ENCODE measurements around the gene AGPAT3.
"Not testable (repeated sequence)": the region's sequence is repeated elsewhere in the genome, so short reads cannot be mapped to it uniquely, and the experiment has no call there.

Gene AGPAT3

DNA sequence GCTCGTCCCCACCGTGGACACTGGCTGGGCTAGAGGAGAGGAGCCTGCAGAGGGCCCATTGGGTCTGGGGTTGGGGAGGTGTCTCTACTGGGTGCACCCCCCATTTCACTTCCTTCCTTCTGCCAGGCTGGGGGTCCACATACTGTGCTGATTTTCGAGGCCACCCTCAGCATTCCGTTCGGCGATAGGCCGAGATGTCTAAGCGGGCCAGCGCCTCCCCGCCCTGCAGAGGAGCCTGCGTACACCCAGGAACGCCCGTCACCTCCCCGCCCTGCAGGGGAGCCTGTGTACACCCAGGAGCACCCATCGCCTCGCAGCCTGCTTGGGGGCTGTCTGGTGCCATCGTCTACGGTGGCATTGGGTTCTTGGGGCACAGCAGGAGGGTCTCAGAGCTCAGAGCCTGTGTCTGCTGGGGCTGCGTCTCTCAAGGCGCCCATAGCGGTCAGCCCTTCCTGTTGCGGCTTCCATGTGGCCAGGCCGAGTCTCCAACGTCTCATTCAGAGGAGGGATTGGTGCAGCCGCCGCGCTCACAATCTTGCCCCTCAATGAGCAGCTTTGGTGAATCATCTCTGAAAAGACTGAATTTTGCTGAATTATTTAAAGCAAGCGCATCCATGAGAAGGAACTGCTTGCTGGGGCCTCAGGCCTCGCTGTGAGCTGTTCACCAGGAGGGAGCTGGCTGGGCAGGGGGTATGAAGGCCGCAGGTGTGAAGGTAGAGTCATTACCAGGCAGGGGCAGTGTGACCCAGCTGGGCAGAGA lies 30.7 kb upstream of the AGPAT3 start:
- no peak for DNase-seq (ENCODE audit: low spot score)

DNA sequence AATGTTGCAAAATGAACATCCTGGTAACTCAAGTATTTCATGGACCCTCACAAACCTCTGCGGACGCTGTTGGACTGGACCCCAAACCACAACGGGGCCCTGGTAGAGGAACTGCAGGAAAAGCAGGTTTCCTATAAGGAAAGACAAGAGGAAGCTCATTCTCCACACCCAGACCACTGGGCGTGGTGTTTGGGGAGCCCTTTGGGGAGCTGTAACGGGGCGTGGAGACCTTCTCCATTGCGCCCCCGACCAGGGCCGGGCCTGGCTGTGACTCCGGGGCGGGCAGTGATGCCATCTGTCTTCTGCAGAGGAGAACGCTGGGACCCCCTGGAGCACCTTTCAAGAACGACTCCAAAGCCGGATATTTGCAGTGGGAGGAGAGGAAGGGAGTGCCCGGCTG lies 30.0 kb upstream of the AGPAT3 start:
- DNase-seq (ENCODE audit: low spot score), result no peak

DNA sequence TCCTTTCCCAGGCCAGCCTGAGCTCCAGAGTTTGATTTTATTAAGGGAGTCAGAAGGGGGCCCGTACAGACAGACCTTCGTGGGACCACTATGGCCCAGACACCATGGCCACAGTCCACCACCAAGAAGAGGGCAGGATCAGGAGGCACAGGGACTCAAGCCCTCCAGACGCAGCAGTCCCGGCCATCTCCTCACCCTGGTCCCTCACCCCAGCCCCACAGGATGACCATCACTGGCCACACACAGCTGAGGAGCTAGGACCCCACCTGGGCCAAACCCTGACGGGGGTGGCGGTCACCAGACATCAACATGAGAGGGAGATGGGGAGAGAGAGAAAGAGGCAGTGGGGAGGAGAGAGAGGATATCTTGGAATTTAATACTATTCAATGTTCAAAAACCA lies 29.2 kb upstream of the AGPAT3 start:
- DNase-seq (ENCODE audit: low spot score), result no peak

DNA sequence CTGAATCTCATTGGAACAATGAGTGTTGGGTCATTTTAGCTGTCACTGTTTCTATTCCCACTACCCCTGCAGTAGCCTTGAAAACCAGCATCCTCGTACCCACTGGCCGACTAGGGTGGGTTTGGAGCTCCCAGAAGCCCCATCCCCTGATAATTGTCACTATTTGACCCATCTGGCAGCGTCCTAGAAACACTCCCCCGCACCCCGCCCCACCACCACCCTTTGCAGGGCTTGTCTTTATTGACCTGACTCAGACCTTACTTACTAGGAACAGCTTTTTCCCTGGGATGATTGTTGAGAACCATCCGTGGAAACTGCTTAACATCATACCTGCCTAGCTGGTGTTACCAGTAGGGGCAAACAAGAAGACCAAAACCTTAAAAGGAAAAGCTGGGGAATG lies 28.4 kb upstream of the AGPAT3 start:
- DNase-seq (ENCODE audit: low spot score), result no peak

DNA sequence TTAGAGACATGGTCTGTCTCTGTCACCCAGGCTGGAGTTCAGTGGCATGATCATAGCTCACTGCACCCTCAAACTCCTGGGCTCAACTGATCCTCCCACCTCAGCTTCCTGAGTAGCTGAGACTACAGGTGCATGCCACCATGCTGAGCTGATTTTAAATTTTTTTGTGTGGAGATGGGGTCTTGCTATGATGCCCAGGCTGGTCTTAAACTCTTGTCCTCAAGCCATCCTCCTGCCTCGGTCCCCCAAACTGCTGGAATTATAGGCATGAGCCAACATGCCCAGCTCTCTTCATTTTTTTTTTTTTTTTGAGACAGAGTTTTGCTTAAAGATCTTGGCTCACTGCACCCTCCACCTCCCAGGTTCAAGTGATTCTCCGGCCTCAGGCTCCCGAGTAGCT lies 24.8 kb upstream of the AGPAT3 start:
- no peak for DNase-seq (ENCODE audit: low spot score)

DNA sequence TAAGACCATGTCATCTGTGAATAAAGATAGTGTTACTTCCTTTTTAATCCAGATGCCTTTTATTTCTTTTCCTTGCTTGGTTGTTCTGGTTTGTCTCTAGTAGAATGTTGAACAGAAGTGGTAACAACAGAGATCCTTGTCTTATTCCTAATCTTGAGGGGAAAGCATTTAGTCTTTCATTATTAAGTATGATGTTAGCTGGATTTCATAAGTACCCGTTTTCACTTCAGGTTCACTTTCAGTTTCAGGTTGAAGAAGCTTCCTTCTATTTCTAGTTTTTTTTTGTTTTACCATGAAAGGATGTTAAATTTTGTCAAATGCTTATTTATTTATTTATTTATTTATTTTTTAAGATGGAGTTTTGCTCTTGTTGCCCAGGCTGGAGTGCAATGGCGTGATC lies 22.3 kb upstream of the AGPAT3 start:
- DNase-seq (ENCODE audit: low spot score), result no peak

DNA sequence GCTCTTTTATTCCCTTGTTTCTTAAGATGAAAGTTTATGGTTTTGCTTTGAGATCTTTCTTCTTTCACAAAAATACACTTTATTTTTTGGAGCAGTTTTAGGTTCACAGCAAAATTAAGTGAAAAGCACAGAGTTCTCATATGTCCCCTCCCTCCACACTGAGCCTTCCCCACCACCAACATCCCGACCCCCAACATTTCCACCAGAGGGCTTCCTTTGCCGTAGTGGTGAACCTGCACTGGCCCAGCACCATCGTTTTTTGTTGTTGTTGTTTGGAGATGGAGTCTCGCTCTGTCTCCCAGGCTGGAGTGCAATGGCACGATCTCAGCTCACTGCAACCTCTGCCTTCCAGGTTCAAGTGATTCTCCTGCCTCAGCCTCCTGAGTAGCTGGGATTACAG lies 20.1 kb upstream of the AGPAT3 start:
- DNase-seq (ENCODE audit: low spot score), result not testable (repeated sequence)

DNA sequence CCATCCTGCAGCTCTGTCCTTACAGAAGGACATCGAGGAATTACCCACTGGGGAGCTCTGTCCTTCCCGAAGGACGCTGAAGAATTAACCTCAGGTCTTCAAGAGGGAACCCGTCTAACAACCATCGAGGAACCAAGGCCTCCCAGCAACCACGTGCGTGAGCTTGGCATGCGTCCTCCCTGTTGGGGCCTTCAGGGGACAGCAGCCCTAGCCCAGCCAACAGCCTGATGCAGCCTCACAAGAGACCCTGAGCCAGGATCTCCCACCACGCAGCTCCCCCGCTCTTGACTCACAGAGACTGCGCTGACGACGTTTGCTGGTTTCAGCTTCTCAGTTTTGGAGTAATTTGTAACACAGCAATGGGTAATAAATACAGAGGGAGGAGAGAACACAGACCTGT lies 19.6 kb upstream of the AGPAT3 start:
- DNase-seq (ENCODE audit: low spot score), result no peak

DNA sequence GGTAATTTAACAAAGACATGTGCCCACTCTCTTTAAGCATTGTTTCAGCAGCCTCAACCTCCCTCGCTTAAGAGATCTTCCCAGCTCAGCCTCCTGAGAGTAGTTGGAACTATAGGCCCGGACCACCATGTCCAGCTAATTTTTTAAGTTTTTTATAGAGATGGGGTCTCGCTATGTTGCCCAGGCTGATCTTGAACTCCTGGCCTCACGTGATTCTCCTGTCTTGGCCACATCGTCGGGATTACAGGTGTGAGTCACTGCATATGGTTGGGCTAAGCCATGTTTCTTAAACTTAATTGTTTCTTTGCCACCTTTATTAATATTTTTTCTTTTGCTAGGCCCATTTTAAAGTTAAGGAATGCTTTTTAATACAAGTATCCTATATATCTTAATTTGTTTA lies 18.6 kb upstream of the AGPAT3 start:
- DNase-seq (ENCODE audit: low spot score), result no peak

DNA sequence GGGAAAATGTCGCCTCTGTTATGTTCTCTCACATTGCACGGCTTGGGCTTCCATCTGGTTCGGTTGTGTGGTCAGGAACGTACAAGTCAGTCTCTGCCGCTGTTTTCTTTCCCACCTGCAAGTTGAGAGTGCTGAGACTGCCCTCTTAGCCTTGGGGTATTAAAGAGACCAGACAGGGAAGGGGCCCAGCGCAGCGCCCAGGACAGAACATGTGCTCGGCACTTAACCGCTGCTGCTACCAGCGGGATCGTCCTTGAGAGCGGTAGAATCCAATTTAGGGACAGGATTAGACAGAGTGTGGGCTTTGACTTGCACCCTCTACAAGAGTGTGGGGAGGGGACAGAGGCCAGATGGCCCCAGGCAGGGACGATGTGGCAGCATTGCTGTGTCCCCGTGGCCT lies 17.7 kb upstream of the AGPAT3 start:
- peak; percentile 1 for DNase-seq (ENCODE audit: low spot score)

DNA sequence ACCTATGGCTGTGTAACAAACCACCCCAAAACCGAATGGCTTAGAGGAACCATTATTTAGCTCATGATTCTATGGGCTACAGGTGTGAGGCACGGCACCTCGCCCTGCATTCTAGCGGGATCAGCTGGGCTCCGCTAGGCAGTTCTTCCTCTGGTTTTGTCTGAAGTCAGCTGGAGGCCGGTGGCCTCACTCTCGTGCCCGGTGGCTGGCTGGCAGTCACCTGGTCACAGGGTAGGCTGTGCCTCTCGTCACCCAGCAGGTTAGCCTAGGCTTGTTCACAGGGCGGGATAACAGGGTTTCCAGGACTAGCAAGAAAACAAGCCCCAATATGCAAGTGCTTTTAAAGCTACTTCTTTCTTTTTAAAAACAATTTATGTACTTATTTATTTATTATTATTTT lies 16.3 kb upstream of the AGPAT3 start:
- no peak for DNase-seq (ENCODE audit: low spot score)

DNA sequence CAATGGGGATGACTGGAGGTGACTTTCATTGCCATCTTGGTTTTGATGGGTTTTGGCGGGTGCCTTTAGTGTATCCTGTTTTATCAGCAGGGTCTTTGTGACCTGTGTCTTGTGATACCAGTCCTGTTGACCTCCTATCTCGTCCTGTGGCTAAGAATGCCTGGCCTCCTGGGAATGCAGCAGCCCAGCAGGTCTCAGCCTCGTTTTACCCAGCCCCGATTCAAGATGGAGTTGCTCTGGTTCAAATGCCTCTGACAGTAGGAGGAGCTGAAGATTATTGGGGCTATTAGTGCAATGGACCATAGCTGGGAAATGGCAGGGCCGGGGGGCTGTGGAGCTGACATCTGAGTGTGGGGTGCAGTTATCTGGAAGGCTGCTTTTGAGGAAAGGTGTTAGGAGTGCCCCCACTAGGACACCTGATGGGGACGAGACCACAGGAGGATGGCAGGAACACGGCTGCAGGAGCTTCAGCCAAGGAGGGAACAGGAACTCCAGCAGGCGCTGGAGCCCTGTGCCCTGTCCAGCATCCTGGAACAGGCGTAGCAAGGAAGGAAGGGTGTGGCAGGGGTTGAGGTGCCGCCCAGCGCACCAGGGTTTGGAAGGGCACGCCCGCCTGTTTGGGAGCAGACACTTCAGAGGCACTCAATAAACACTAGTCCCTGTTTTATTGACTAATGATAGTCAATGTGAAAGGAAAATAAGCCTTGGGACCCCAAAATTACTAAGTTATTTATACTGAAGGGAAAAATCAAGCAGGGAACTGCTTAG lies 15.3 kb upstream of the AGPAT3 start:
- no peak for DNase-seq (ENCODE audit: low spot score)

DNA sequence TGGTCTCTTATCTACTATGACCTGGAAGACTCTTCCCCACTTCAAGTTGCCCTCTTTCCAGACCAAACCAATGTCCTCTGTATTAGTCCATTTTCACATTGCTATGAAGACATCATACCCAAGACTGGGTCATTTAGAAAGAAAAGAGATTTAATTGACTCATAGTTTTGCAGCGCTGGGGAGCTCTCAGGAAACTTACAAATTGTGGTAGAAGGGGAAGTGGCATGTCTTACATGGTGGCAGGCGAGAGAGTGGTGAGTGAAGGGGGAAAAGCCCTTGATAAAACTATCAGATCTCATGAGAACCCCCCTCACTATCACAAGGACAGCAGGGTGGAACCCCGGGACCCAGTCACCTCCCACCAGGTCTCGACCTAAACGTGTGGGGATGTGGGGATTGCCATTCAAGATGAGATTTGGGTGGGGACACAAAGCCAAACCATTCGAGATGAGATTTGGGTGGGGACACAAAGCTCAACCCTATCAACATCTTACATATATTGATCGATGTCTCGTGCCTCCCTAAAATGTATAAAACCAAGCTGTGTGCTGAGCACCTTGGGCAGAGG lies 14.2 kb upstream of the AGPAT3 start:
- no peak for DNase-seq (ENCODE audit: low spot score)

DNA sequence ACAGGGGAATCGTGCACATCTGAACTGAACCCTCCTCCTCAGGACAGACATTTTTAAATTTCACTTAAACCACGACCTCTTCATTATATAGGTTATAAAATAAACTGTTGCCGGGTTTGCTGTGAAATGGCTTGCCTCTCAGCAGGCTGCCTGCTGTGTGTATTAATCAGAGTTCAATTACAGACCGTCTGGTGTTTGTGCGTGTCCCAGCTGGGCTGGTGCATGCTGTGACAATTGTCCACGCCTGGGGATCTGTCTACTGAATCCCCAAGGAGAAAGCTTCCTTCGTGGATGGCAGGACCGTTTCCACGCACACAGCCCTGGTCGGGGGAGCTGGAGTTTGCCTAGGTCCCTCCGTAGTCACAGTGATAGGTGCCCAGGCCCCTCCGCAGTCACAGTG lies 13.4 kb upstream of the AGPAT3 start:
- no peak for DNase-seq (ENCODE audit: low spot score)

DNA sequence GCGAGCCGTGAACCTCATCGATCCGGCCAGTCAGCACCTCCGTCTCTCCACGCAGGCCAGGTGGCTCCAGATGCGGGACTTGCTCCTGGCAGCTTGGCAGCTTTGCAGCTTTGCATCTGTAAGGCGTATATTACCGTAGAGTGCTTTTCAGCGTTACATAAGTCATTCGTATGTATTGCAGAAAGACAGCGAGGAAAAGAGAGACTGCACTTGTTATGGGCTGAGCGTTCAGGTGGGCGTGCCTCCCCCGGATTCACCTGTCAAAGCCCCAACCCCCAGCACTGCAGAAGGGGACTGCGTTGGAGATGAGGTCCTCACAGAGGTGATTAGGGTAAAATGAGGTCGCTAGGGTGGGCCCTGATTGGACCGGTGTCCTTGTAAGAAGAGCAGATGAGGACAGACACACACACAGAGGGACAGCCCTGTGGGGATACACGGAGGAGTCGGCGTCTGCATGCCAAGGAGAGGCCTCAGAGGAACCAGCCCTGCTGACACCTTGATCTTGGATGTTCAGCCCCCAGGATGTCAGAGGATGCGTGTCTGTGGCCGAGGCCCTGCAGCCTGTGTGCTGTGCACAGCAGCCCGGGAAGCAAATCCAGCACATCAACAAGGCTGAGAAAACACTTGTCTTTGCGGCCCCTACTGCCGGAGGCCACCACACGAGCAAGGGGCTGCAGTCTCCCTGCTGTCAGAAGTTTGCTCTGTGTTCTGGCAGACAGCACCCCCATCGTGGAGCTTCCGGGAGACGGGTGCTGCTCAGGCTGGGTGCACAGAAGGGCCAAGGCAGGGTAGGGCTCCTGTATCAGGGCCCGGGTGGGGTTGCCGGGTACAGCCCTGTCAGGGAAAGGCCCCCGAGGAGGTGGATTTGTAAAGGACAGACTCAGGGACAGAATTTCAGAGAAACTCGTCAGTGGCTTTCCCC lies 10.9 kb upstream of the AGPAT3 start:
- no peak for DNase-seq (ENCODE audit: low spot score)

DNA sequence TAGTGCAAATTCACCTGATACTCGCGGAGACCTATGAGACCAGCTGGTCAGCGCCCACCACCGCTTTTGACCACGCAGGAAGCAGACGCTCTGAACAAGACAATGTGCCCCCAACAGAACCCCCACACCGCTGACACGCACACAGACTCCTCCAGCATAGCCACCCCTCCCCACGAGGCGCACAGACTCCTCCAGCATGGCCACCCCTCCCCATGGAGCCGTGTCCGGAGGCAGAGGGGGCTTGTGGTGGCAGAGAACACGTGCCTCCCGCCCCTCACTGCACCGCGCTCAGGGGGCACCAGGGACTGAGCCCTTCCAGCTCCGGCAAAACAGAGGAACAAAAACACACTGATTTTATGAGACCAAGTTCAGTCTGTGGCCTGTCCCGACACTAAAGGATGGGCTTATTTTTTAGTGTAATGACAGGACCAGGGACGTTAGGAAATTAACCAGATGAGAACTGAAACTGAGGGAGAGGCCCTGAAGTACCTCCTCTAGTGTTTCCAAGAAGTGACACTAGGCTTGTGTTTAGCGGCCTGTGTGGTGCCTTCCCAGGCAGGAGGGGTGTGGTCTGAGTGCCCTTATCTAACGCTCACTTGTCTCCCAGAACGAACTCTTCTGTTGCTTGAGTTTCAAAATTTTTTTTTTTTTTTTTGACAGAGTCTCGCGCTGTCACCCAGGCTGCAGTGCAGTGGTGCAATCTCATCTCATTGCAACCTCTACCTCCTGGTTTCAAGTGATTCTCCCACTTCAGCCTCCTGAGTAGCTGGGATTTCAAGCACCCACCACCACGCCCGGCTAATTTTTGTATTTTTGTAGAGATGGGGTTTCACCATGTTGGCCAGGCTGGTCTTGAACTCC lies 10.0 kb upstream of the AGPAT3 start:
- DNase-seq (ENCODE audit: low spot score), result no peak

DNA sequence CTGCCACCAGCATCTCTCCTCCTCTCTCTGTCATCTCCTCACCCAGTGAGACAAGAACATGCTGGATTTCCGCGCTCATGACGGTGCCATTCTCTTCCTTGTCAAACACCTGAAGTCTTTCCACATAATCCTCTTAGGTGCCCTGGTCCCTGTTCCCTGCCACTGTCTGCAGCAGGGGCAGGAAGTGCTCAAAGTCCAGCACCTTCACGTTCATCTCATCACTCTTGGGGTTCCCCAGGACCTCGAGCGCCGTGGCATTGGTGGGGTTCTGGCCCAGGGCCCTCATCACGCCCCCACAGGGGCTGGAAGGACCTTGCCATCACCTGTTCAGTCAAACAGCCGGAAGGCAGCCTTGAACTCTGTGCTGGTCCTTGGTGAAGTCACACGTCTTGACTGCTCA lies 9.1 kb upstream of the AGPAT3 start:
- no peak for DNase-seq (ENCODE audit: low spot score)

DNA sequence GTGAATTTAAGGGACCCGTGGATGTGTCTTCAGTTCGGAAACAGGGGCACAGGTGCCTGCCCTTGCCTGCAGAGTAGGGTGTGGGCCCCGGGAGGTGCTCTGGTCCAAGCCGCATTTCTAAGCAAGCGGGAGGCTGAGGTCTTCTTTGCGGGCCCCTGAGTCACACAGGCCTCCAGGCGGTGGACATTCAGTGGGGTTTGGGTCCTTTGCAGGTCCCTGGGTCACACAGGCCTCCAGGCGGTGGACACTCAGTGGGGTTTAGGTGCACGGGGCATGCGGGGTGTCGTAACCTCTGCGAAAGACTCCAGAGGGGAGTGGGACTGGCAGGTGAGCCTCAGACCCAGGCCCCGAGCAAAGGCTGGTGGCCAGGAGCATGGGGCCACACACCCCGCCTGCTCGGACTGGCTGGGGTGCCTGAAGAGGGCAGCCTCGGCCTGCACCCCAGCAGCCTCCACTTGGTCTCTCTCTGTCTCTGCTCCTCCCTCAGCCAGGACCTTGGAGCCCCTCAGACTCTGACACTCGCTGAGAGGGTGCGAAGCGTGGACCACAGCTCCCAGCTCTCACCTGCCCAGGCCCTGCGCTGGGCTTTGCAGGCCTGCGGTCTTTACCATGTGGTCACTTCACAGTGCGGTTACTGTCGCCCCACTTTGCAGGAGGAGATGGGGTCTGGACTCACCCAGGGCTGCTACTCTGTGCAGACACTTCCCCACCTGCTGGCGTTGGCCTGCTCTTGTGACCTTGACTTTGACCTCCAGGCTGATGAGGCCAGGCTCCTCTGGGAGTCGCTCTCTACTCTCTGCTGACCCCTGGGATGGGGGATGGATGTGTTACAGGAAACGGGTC lies 6.0 kb upstream of the AGPAT3 start:
- DNase-seq (ENCODE audit: low spot score), result no peak

DNA sequence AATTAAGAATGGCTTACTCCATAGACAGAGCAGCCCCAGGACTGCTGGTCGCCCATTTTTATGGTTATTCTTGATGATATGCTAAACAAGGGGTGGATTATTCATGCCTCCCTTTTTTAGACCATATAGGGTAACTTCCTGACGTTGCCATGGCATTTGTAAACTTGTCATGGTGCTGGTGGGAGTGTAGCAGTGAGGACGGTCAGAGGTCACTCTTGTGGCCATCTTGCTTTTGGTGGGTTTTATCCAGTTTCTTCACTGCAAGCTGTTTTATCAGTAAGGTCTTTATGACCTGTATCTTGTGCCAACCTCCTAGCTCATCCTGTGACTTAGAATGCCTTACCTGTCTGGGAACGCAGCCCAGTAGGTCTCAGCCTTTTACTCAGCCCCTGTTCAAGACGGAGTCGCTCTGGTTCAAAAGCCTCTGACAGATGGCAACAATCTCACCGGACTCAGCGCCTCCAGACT lies 5.2 kb upstream of the AGPAT3 start:
- no peak for DNase-seq (ENCODE audit: low spot score)

DNA sequence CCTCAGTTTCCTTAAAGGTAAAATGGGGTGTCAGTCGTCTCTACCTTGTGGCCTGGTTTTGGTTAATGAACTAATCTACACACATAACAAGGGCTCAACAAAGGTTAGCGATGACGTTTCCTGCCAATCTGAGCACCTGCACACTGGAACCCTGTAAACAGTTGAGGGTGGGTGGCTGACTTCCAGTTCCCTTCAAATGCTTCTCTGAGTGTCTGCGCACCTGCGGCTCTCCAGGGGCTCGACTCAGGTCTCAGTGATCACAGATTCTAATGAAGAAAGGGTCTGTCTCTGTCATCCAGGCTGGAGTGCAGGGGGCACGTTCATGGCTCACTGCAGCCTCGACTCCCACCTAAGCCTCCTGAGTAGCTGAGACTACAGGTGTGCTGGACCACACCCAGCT lies 3.3 kb upstream of the AGPAT3 start:
- no peak for DNase-seq (ENCODE audit: low spot score)
